Measurements from ENCODE around the gene TTC7B. TPM values are rescaled to one million over a fixed set of nuclear protein-coding genes. Genes with fewer than 3 reads are reported as not detected.

The TTC7B gene
- polyA plus RNA-seq, 1 donor (not counting 4 experiments of a cell fraction or from before 2014, with no cell fraction given): 21.4 TPM

DNA sequence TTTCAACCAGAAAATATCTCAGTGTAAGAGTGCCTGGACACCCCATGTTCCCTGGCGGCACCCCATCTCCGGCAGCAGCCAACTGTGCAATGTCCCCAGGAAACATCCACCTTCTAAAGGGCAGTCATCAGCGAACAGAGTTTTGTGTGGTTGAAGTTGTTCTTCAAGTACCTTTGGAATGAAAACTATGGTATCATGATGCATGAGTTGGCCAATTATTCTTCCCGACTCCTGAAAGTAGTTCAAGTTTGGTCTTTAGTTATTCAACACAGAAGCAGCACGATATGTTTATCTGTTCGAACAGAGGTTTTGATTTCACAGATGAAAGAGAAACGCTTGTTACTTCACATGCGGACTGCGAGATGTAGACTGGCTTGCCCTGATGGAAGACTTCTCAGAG is 21.1 kb upstream of the TTC7B start:
- H3K9me1 ChIP-seq (ENCODE audit: control insufficient read depth, extremely low read depth, insufficient read depth, low read length): no peaks in the 10 kb centered on the region
- no peak for FAIRE-seq
- no peaks in the 10 kb centered on the region for H3K9me3 ChIP-seq (ENCODE audit: control insufficient read depth, low read depth, low read length)
- H3K4me2 ChIP-seq (ENCODE audit: control insufficient read depth, extremely low read depth, insufficient read depth, low read depth, low read length): no peak overlapping the region
- TF ChIP-seq, protein P1, sequence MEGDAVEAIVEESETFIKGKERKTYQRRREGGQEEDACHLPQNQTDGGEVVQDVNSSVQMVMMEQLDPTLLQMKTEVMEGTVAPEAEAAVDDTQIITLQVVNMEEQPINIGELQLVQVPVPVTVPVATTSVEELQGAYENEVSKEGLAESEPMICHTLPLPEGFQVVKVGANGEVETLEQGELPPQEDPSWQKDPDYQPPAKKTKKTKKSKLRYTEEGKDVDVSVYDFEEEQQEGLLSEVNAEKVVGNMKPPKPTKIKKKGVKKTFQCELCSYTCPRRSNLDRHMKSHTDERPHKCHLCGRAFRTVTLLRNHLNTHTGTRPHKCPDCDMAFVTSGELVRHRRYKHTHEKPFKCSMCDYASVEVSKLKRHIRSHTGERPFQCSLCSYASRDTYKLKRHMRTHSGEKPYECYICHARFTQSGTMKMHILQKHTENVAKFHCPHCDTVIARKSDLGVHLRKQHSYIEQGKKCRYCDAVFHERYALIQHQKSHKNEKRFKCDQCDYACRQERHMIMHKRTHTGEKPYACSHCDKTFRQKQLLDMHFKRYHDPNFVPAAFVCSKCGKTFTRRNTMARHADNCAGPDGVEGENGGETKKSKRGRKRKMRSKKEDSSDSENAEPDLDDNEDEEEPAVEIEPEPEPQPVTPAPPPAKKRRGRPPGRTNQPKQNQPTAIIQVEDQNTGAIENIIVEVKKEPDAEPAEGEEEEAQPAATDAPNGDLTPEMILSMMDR (optimal IDR thresholded peaks at IDR 0.05 in 1 of 3, IDR thresholded peaks at IDR 0.05 in 1 of 3, conservative IDR thresholded peaks at IDR 0.05 in 1 of 3; ENCODE audit: extremely low read depth in 1 of 3, insufficient read depth in 2 of 3, low read length in 3 of 3): no peak
- TF ChIP-seq EZH2 (IDR thresholded peaks at IDR 0.05; ENCODE audit: low read length): no peak
- DNase-seq (ENCODE audit: low read depth, low spot score): no peak
- H3K79me2 ChIP-seq (ENCODE audit: control insufficient read depth, insufficient read depth, low read length): no peaks in the 10 kb centered on the region
- H3K4me1 ChIP-seq (ENCODE audit: control insufficient read depth, extremely low read depth, insufficient read depth, low read length): no peaks in the 10 kb centered on the region
- H3K4me3 ChIP-seq (ENCODE audit: control insufficient read depth in 2 of 3, extremely low read depth in 1 of 3, insufficient read depth in 2 of 3, low read depth in 1 of 3, low read length in 3 of 3): no peak overlapping the region
- H3K9ac ChIP-seq (ENCODE audit: control insufficient read depth, extremely low read depth, insufficient read depth, low read length): no peak overlapping the region
- H4K20me1 ChIP-seq (ENCODE audit: control insufficient read depth, extremely low read depth, insufficient read depth, low read length): no peaks in the 10 kb centered on the region
- no peak overlapping the region for H3K27ac ChIP-seq (ENCODE audit: control insufficient read depth, insufficient read depth, low read length)
- no peaks in the 10 kb centered on the region for H3K36me3 ChIP-seq (ENCODE audit: control insufficient read depth in 2 of 2, extremely low read depth in 1 of 2, insufficient read depth in 2 of 2, low read length in 2 of 2)
- dilution Hi-C loops (cut with MboI; ENCODE audit: extremely low pct_ligation_motif_present, low sequenced_read_pairs): no loop called here
- no peaks in the 10 kb centered on the region for H3K27me3 ChIP-seq (ENCODE audit: control insufficient read depth, extremely low read depth, insufficient read depth, low read length)
- H2AFZ ChIP-seq (ENCODE audit: control insufficient read depth, low read length): no peak overlapping the region

DNA sequence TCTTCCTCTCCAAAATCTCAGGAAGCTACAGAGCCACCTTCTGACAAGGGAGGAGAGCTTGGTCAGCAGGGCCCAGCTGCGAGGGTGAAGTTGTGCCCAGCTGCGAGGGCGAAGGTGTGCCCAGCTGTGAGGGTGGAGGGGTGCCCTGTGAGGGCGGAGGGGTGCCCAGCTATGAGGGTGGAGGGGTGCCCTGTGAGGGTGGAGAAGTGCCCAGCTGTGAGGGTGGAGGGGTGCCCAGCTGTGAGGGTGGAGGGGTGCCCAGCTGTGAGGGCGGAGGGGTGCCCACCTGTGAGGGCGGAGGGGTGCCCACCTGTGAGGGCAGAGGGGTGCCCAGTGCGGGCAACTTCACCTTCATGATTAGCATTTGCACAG is 20.4 kb upstream of the TTC7B start:
- Histone ChIP-seq H3K9ac (ENCODE audit: control insufficient read depth, extremely low read depth, insufficient read depth, low read length) (no peak overlapping the region), H3K27me3 (ENCODE audit: control insufficient read depth, extremely low read depth, insufficient read depth, low read length) (no peaks in the 10 kb centered on the region), H3K9me1 (ENCODE audit: control insufficient read depth, extremely low read depth, insufficient read depth, low read length) (no peaks in the 10 kb centered on the region), H3K4me1 (ENCODE audit: control insufficient read depth, extremely low read depth, insufficient read depth, low read length) (no peaks in the 10 kb centered on the region), H3K36me3 (ENCODE audit: control insufficient read depth in 2 of 2, extremely low read depth in 1 of 2, insufficient read depth in 2 of 2, low read length in 2 of 2) (no peaks in the 10 kb centered on the region), H3K79me2 (ENCODE audit: control insufficient read depth, insufficient read depth, low read length) (no peaks in the 10 kb centered on the region), H3K4me2 (ENCODE audit: control insufficient read depth, extremely low read depth, insufficient read depth, low read depth, low read length) (no peak overlapping the region), H2AFZ (ENCODE audit: control insufficient read depth, low read length) (no peak overlapping the region), H3K9me3 (ENCODE audit: control insufficient read depth, low read depth, low read length) (no peaks in the 10 kb centered on the region), H3K27ac (ENCODE audit: control insufficient read depth, insufficient read depth, low read length) (no peak overlapping the region), H3K4me3 (ENCODE audit: control insufficient read depth in 2 of 3, extremely low read depth in 1 of 3, insufficient read depth in 2 of 3, low read depth in 1 of 3, low read length in 3 of 3) (no peak overlapping the region), H4K20me1 (ENCODE audit: control insufficient read depth, extremely low read depth, insufficient read depth, low read length) (no peaks in the 10 kb centered on the region)
- TF ChIP-seq, protein P1 (optimal IDR thresholded peaks at IDR 0.05 in 1 of 3, IDR thresholded peaks at IDR 0.05 in 1 of 3, conservative IDR thresholded peaks at IDR 0.05 in 1 of 3; ENCODE audit: extremely low read depth in 1 of 3, insufficient read depth in 2 of 3, low read length in 3 of 3): no peak
- no peak for DNase-seq (ENCODE audit: low read depth, low spot score)
- dilution Hi-C loops (cut with MboI; ENCODE audit: extremely low pct_ligation_motif_present, low sequenced_read_pairs): no loop called here
- FAIRE-seq: no peak

All from keratinocyte (primary cell).